Esophagus squamous epithelium (tissue), 4 donors: ENCODE results near the gene EHBP1.
"Not testable (repeated sequence)": the region's sequence is repeated elsewhere in the genome, so short reads cannot be mapped to it uniquely, and the experiment has no call there.

Experiments used
- CTCF ChIP-seq, 6 experiments: fragments of 450-650 bp in 4 of 6; fragments of 200-600 bp in 2 of 6; sonication (generic) in 2 of 6; IDR thresholded peaks; one replicate each; pipeline ENCODE4 v1.5.1; 2016 to 2019; ENCODE audit warnings: antibody characterized with exemption in 6 of 6, mild to moderate bottlenecking in 4 of 6, moderate library complexity in 4 of 6
- POLR2A ChIP-seq, 4 donors: fragments of 450-650 bp; IDR thresholded peaks; one replicate each; pipeline ENCODE4 v1.6.1; 2017; ENCODE audit warnings: antibody characterized with exemption in 4 of 4, mild to moderate bottlenecking in 4 of 4, moderate library complexity in 3 of 4

- not testable (repeated sequence) for TF ChIP-seq CTCF, POLR2A (IDR thresholded peaks at IDR 0.05)
Measured at GRCh38 chr2:63074399-63074798, 368.9 kb downstream of the EHBP1 start.
